Fibroblast of skin of right biceps (primary cell): ENCODE data around the gene CTNNBIP1.
A peak's percentile ranks its signal among the peaks of the same experiment; 100 is the strongest.
"Not testable (repeated sequence)": the region's sequence is repeated elsewhere in the genome, so short reads cannot be mapped to it uniquely, and the experiment has no call there.

ENCODE experiments used
- DNase-seq: peaks from one replicate; pipeline ENCODE4 v3.0.0-alpha.2; 2013

CTNNBIP1 gene

GRCh38 chr1:9825093-9826074 is 84.7 kb downstream of the CTNNBIP1 start:
- DNase-seq, result peak; percentile 60

GRCh38 chr1:9824702-9825089 is 85.4 kb downstream of the CTNNBIP1 start:
- no peak for DNase-seq

GRCh38 chr1:9823943-9824701 is 85.9 kb downstream of the CTNNBIP1 start, which contains the start of gene CLSTN1:
Gene CLSTN1, minus strand, starts transcription at chr1:9823965. Its CDS starts 232 bp downstream, at chr1:9823733.
- peak; percentile 91 for DNase-seq

- no peak for DNase-seq
Measured at GRCh38 chr1:9823693-9823942, 86.5 kb downstream of the CTNNBIP1 start.

- no peak for DNase-seq
Measured at GRCh38 chr1:9822897-9823692, 87.0 kb downstream of the CTNNBIP1 start.

GRCh38 chr1:9822490-9822889 is 87.6 kb downstream of the CTNNBIP1 start:
- DNase-seq, result no peak

GRCh38 chr1:9821710-9822109 is 88.4 kb downstream of the CTNNBIP1 start:
- no peak for DNase-seq

GRCh38 chr1:9820521-9820920 is 89.5 kb downstream of the CTNNBIP1 start:
- no peak for DNase-seq

GRCh38 chr1:9817734-9818133 is 92.3 kb downstream of the CTNNBIP1 start:
- DNase-seq, result no peak

- DNase-seq, result peak; percentile 22
Measured at GRCh38 chr1:9816199-9816598, 93.9 kb downstream of the CTNNBIP1 start.

- DNase-seq, result no peak
Measured at GRCh38 chr1:9815150-9815549, 94.9 kb downstream of the CTNNBIP1 start.

- DNase-seq, result no peak
Measured at GRCh38 chr1:9814619-9815018, 95.5 kb downstream of the CTNNBIP1 start.

- DNase-seq, result no peak
Measured at GRCh38 chr1:9811239-9811966, 98.7 kb downstream of the CTNNBIP1 start.

GRCh38 chr1:9809100-9809510 is 101.0 kb downstream of the CTNNBIP1 start:
- no peak for DNase-seq

GRCh38 chr1:9808459-9808858 is 101.6 kb downstream of the CTNNBIP1 start:
- no peak for DNase-seq

- DNase-seq, result no peak
Measured at GRCh38 chr1:9807541-9807940, 102.5 kb downstream of the CTNNBIP1 start.

GRCh38 chr1:9805972-9806371 is 104.1 kb downstream of the CTNNBIP1 start:
- DNase-seq, result not testable (repeated sequence)

- DNase-seq, result no peak
Measured at GRCh38 chr1:9805006-9805508, 105.0 kb downstream of the CTNNBIP1 start.

GRCh38 chr1:9803003-9803918 is 106.8 kb downstream of the CTNNBIP1 start:
- DNase-seq, result not testable (repeated sequence)

GRCh38 chr1:9801909-9802308 is 108.2 kb downstream of the CTNNBIP1 start:
- no peak for DNase-seq
